HEK293T (cell line): ENCODE measurements around the gene UBTD1.

Source experiments
- CTCF ChIA-PET: fragments of 350-600 bp; formaldehyde crosslinking; extraction: SDS; loops from one replicate; lab custom pipeline; 2021; ENCODE audit warnings: antibody characterized with exemption, inconsistent platforms; lab: Yijun Ruan, JAX
- POLR2A ChIA-PET: fragments of 350-600 bp; formaldehyde crosslinking; extraction: SDS; loops from one replicate; lab custom pipeline; 2020; ENCODE audit warnings: antibody characterized with exemption, inconsistent platforms; lab: Yijun Ruan, JAX
- DNase-seq: peaks from one replicate; pipeline ENCODE4 v3.0.0; 2012; ENCODE audit warnings: mixed read lengths; ENCODE audit errors: extremely low spot score
- ARNT ChIP-seq: fragments of 450-650 bp; IDR thresholded peaks from 2 replicates; pipeline ENCODE4 v1.6.1; 2017; ENCODE audit warnings: mild to moderate bottlenecking
- BHLHE40 ChIP-seq: fragments of 450-650 bp; IDR thresholded peaks from 2 replicates; pipeline ENCODE4 v1.6.1; 2016; ENCODE audit warnings: mild to moderate bottlenecking, moderate library complexity, borderline replicate concordance
- CTBP1 ChIP-seq: fragments of 450-650 bp; IDR thresholded peaks from 2 replicates; pipeline ENCODE4 v1.6.1; 2016; ENCODE audit warnings: borderline replicate concordance
- ELF4 ChIP-seq: fragments of 450-650 bp; IDR thresholded peaks from 2 replicates; pipeline ENCODE4 v1.6.1; 2017; ENCODE audit warnings: antibody characterized with exemption
- FOXA1 ChIP-seq: fragments of 450-650 bp; IDR thresholded peaks from 2 replicates; pipeline ENCODE4 v1.6.1; 2016; ENCODE audit warnings: mild to moderate bottlenecking
- FOXK2 ChIP-seq: fragments of 450-650 bp; IDR thresholded peaks from 2 replicates; pipeline ENCODE4 v1.6.1; 2016; ENCODE audit warnings: mild to moderate bottlenecking
- FOXM1 ChIP-seq: fragments of 450-650 bp; IDR thresholded peaks from 2 replicates; pipeline ENCODE4 v1.6.1; 2017; ENCODE audit warnings: mild to moderate bottlenecking, borderline replicate concordance
- HDGF ChIP-seq: fragments of 450-650 bp; IDR thresholded peaks from 2 replicates; pipeline ENCODE4 v1.6.1; 2017; ENCODE audit warnings: antibody characterized with exemption, borderline replicate concordance
- L3MBTL2 ChIP-seq: fragments of 450-650 bp; conservative IDR thresholded peaks from 2 replicates; pipeline ENCODE4 v1.6.1; 2016; ENCODE audit warnings: mild to moderate bottlenecking
- LEF1 ChIP-seq: fragments of 450-650 bp; IDR thresholded peaks from 2 replicates; pipeline ENCODE4 v1.6.1; 2017; ENCODE audit warnings: mild to moderate bottlenecking, borderline replicate concordance
- NFRKB ChIP-seq: fragments of 450-650 bp; IDR thresholded peaks from 2 replicates; pipeline ENCODE4 v1.6.1; 2016; ENCODE audit warnings: mild to moderate bottlenecking, moderate library complexity
- PKNOX1 ChIP-seq: fragments of 450-650 bp; IDR thresholded peaks from 2 replicates; pipeline ENCODE4 v1.6.1; 2016
- SP1 ChIP-seq: fragments of 450-650 bp; IDR thresholded peaks from 2 replicates; pipeline ENCODE4 v1.6.1; 2017
- SUZ12 ChIP-seq: fragments of 450-650 bp; IDR thresholded peaks from 2 replicates; pipeline ENCODE4 v1.6.1; 2016; ENCODE audit warnings: mild to moderate bottlenecking
- TARDBP ChIP-seq: fragments of 450-650 bp; IDR thresholded peaks from 2 replicates; pipeline ENCODE4 v1.6.1; 2016
- ZNF384 ChIP-seq: fragments of 450-650 bp; IDR thresholded peaks from 2 replicates; pipeline ENCODE4 v1.6.1; 2016

The UBTD1 gene

GRCh38 chr10:97564776-97565175, 66.1 kb downstream of the UBTD1 start:
- ChIA-PET POLR2A (no interaction called here), CTCF (interaction anchor here (0.5 to 2.7 kb wide), 2 partner anchors 11 to 22 kb away, joined by 3 to 10 read pairs; no protein-coding TSS in a partner anchor)
- DNase-seq, result no peak
- peak; percentile 89 for TF ChIP-seq PKNOX1
- no peak for TF ChIP-seq ZNF384

GRCh38 chr10:97566336-97566996, 67.7 kb downstream of the UBTD1 start:
- ChIA-PET CTCF (interaction anchor here (0.6 to 2.7 kb wide), 2 partner anchors 12 to 20 kb away, joined by 3 to 10 read pairs; no protein-coding TSS in a partner anchor), POLR2A (no interaction called here)
- no peak for DNase-seq
- no peak for TF ChIP-seq FOXA1
- no peak for TF ChIP-seq ELF4
- TF ChIP-seq FOXK2, result no peak
- TF ChIP-seq ZNF384, result no peak
- no peak for TF ChIP-seq BHLHE40
- no peak for TF ChIP-seq LEF1
- no peak for TF ChIP-seq SUZ12
- TF ChIP-seq HDGF, result no peak
- no peak for TF ChIP-seq ARNT
- no peak for TF ChIP-seq SP1
- no peak for TF ChIP-seq CTBP1
- no peak for TF ChIP-seq PKNOX1
- TF ChIP-seq L3MBTL2, result no peak
- no peak for TF ChIP-seq NFRKB
- TF ChIP-seq TARDBP, result no peak
- TF ChIP-seq FOXM1, result no peak

GRCh38 chr10:97567891-97568290, 69.2 kb downstream of the UBTD1 start:
- POLR2A ChIA-PET, result no interaction called here
- CTCF ChIA-PET, result interaction anchor here (0.6 kb wide), 1 partner anchor 33 kb away, joined by 3 read pairs; no protein-coding TSS in a partner anchor
- TF ChIP-seq ARNT, result no peak
- TF ChIP-seq FOXK2, result no peak
- TF ChIP-seq HDGF, result no peak
- TF ChIP-seq L3MBTL2, result no peak
- TF ChIP-seq NFRKB, result no peak
- no peak for TF ChIP-seq TARDBP
- no peak for TF ChIP-seq FOXM1
- TF ChIP-seq PKNOX1, result no peak
- no peak for TF ChIP-seq FOXA1
- no peak for TF ChIP-seq ELF4
- no peak for TF ChIP-seq SP1
- TF ChIP-seq ZNF384, result no peak
- DNase-seq, result no peak

GRCh38 chr10:97570146-97570788, 71.5 kb downstream of the UBTD1 start:
- TF ChIP-seq FOXA1 (no peak), BHLHE40 (no peak), ARNT (no peak), FOXM1 (no peak), ELF4 (no peak)
- no peak for DNase-seq
- ChIA-PET POLR2A (no interaction called here), CTCF (no interaction called here)

GRCh38 chr10:97570789-97571471, 72.2 kb downstream of the UBTD1 start:
- ChIA-PET POLR2A (interaction anchor here (0.6 kb wide), 1 partner anchor 17 kb away, joined by 4 read pairs; no protein-coding TSS in a partner anchor), CTCF (interaction anchor here (0.6 kb wide), 1 partner anchor 158 kb away, joined by 3 read pairs; no protein-coding TSS in a partner anchor)
- no peak for DNase-seq
- TF ChIP-seq L3MBTL2 (no peak), HDGF (no peak), LEF1 (no peak), SUZ12 (no peak), SP1 (no peak), NFRKB (no peak), ELF4 (no peak), ARNT (no peak), CTBP1 (no peak), TARDBP (no peak), FOXK2 (no peak), PKNOX1 (no peak), FOXA1 (no peak), BHLHE40 (no peak), ZNF384 (no peak), FOXM1 (no peak)
